ENCODE measurements around the gene SPAG9. TPM values are rescaled to one million over a fixed set of nuclear protein-coding genes. Genes with fewer than 3 reads are reported as not detected.
A peak's percentile ranks its signal among the peaks of the same experiment; 100 is the strongest.
"Not testable (repeated sequence)": the region's sequence is repeated elsewhere in the genome, so short reads cannot be mapped to it uniquely, and the experiment has no call there.

Gene SPAG9
- total RNA-seq, 1 experiment from 2014 or later: 29.8 TPM

DNA sequence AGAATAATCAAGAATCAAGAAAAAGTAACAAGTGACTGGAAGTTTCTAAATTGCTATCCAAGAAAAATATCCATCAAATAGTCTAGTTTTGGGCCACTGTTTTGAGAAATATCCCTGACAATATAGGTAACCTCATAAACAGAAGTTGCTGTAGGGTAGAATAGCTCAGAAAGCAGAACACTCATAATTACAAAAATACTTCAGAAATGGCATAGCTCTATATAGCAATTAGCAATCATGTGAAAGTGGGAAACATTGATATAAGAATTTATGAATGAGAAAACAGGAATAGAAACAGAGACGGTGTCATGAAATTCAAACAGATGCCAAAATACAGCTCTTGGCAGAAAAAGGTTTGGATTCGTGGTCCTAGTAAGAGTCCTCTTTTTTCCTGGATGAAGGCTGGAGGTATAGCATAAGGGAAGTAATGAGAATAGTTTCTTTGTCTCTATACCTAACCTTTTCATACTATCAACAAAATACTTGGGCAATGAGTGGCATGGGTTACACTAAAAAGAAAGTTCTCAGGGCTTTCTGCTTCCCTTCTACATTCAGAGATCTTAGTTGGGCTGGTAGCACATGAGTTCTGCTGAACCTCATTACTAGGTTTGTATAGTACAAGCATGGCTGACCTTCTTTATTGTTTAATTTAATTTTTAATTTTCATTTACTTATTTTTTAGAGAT is 33.5 kb downstream of the SPAG9 start:
- no peak for DNase-seq
- H3K36me3 ChIP-seq (replicated peaks; ENCODE audit: control insufficient read depth, insufficient read depth, low read length): no peaks in the 10 kb centered on the region
- no peaks in the 10 kb centered on the region for H3K27me3 ChIP-seq (ENCODE audit: control insufficient read depth, insufficient read depth, low read length)
- H3K4me3 ChIP-seq (ENCODE audit: insufficient read depth, low read depth, low read length): no peak overlapping the region

DNA sequence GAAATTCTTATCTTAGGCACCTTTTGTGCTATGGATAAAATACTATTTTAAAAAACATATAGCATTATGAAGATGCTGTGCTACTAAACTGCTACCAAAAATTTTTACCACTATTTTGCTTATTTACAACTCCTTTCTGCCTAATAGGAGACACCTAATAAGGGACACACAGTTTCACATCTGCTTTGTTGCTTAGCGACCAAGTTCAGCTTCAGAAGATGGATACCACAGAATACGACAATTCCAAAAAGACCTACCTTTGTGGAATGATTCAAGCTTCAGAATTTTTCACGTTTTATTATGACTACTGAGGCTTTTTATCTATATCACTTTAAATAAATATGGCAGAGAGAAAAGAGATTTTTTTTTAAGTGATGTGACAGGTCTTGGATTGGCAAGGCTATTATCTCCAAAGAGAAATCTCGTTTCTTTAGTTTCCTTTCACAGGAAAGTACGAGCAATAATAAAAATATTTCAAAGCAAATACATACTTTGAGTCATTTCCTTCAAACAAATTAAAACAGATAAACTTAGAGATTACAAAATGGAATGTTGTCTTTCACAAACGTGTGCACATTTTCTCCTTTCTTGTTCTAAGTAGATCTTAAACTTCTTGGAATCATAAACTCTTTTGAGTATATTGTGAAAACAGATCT is 35.4 kb downstream of the SPAG9 start:
- Histone ChIP-seq H3K36me3 (replicated peaks; ENCODE audit: control insufficient read depth, insufficient read depth, low read length) (no peaks in the 10 kb centered on the region), H3K4me3 (ENCODE audit: insufficient read depth, low read depth, low read length) (no peak overlapping the region), H3K27me3 (ENCODE audit: control insufficient read depth, insufficient read depth, low read length) (no peaks in the 10 kb centered on the region)
- no peak for DNase-seq

DNA sequence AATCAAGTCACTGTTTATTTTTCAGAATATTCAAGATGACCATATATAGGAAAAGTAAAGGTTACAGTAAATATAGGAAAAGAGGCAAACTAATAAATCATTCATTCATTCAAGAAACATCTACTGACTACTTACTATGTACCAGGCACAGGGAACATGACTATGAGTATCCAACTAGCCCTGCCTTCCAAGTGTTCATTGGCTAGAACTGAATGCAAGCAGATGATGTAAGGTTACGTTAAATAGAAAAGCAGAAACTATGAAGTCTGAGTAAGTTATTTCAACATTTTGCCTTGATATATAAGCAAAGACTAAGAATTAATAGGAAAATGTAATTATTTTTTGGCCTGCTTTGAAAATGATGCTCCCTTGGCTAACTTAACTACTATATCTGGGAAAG is 36.7 kb downstream of the SPAG9 start:
- Histone ChIP-seq H3K4me3 (ENCODE audit: insufficient read depth, low read depth, low read length) (no peak overlapping the region), H3K36me3 (replicated peaks; ENCODE audit: control insufficient read depth, insufficient read depth, low read length) (no peaks in the 10 kb centered on the region; the same call in 1 of the 2 replicates), H3K27me3 (ENCODE audit: control insufficient read depth, insufficient read depth, low read length) (no peaks in the 10 kb centered on the region)
- no peak for DNase-seq

DNA sequence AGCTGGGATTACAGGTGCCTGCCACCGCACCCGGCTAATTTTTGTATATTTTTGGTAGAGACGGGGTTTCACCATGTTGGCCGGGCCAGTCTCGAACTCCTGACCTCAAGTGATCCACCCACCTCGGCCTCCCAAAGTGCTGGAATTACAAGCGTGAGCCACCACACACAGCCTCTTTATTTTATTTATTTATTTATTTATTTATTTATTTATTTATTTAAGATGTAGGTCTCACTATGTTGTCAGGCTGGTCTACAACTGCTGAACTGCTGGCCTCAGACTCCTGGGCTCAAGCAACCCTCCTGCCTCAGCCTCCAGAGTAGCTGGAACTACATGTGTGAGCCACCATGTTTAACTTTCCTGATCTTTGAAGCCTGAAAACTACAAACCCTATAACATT is 37.3 kb downstream of the SPAG9 start:
- H3K27me3 ChIP-seq (ENCODE audit: control insufficient read depth, insufficient read depth, low read length); H3K36me3 ChIP-seq (replicated peaks; ENCODE audit: control insufficient read depth, insufficient read depth, low read length); H3K4me3 ChIP-seq (ENCODE audit: insufficient read depth, low read depth, low read length); DNase-seq: not testable (repeated sequence)

DNA sequence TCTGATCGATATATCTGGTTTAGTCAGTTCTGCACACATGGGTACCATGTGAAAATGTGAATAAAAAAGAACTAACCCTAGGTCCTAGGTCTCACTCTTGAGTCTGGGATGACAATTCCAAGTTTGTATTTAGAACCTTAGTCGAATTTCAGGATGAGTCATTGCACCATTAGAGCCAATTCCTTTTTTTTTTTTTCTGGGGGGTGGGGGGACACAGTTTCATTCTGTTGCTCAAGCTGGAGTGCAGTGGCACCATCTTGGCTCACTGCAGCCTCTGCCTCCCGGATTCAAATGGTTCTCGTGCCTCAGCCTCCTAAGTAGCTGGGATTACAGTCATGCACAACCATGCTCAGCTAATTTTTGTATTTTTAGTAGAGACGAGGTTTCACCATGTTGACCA is 41.6 kb downstream of the SPAG9 start:
- Histone ChIP-seq H3K4me3 (ENCODE audit: insufficient read depth, low read depth, low read length) (no peak overlapping the region), H3K36me3 (replicated peaks; ENCODE audit: control insufficient read depth, insufficient read depth, low read length) (peaks cover 5% of the 10 kb centered on the region; the same call in 1 of the 2 replicates), H3K27me3 (ENCODE audit: control insufficient read depth, insufficient read depth, low read length) (no peaks in the 10 kb centered on the region)
- DNase-seq: no peak

DNA sequence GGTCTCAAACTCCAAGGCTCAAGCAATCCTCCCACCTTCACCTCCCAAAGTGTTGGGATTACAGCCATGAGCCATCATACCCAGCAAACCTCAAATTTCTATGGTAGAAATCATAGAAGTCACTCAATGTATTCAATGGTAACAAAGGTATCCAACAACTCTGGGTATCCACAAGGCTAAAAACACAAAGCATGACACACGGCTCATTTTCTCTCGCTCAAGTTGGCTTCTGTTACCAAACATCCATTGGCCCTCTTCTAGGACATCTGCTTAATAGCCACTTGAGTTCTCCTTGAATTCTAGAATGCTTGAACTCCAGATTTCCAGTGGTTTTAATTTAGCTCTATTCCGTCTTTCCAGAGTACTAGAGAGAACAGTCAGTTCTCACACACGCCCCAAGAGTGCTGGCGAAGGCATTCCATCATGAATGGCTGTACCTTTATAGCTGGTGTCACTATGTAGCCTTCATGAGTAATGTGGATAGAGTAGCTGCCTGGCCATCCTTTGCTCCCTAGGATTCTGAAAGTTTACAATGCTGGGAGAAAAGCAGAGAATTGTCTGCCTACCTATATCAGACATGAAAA is 42.6 kb downstream of the SPAG9 start:
- no peak for DNase-seq
- H3K27me3 ChIP-seq (ENCODE audit: control insufficient read depth, insufficient read depth, low read length): no peaks in the 10 kb centered on the region
- no peak overlapping the region for H3K4me3 ChIP-seq (ENCODE audit: insufficient read depth, low read depth, low read length)
- H3K36me3 ChIP-seq (replicated peaks; ENCODE audit: control insufficient read depth, insufficient read depth, low read length): peaks cover 5% of the 10 kb centered on the region; the same call in 1 of the 2 replicates

DNA sequence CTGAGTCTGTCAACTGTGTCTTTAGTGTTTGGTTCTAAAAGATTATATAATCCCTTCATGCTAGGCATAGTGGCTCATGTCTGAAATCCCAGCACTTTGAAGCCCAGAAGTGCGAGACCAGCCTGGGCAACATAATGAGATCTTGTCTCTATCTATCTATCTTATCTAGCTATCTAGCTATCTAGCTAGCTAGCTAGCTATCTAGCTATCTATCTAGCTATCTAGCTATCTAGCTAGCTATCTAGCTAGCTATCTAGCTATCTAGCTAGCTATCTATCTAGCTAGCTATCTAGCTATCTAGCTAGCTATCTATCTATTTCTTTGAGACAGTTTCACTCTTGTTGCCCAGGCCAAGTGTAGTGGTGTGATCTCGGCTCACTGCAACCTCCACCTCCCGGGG is 43.8 kb downstream of the SPAG9 start:
- no peak for DNase-seq
- H3K36me3 ChIP-seq (replicated peaks; ENCODE audit: control insufficient read depth, insufficient read depth, low read length): peaks cover 5% of the 10 kb centered on the region; the same call in 1 of the 2 replicates
- H3K27me3 ChIP-seq (ENCODE audit: control insufficient read depth, insufficient read depth, low read length): no peaks in the 10 kb centered on the region
- no peak overlapping the region for H3K4me3 ChIP-seq (ENCODE audit: insufficient read depth, low read depth, low read length)

DNA sequence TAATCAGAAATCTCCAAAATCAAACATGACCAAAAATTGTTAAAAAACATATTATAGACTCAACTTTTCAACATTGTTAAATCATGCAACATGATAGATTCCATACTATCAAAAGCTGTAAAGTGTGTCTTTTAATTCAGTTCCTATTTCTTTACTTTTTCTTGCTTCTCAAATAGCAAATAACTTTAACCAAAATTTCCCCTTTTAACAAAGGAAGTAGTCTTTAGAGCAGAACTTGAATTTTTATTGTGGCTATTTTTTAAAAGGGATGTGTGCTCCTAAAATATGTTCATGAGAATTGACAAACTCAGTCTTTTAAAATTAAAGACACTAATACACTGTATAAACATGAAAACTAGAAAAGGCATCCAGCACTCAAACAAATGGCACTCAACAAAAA is 49.1 kb downstream of the SPAG9 start:
- no peak for DNase-seq
- Histone ChIP-seq H3K36me3 (replicated peaks; ENCODE audit: control insufficient read depth, insufficient read depth, low read length) (no peaks in the 10 kb centered on the region), H3K27me3 (ENCODE audit: control insufficient read depth, insufficient read depth, low read length) (no peaks in the 10 kb centered on the region), H3K4me3 (ENCODE audit: insufficient read depth, low read depth, low read length) (no peak overlapping the region)

DNA sequence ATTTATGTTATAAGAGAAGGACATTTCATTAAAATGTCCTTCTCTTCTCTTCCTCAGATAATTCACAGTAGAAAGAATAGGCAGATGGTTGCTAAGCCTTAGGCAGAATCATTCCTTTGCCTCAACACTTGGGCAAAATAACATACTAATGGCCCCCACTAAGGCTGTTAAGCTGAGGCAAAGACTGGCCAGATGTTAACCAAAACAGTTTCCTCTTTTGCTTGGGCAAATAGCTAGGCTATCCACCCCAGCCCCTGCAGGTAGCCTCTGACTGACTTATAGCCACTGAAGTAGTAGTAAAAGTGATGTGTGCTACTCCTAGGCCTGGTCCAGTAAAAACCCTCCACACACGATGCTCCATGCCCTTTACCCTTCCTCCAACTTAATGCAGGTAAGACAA is 55.2 kb downstream of the SPAG9 start:
- H3K4me3 ChIP-seq (ENCODE audit: insufficient read depth, low read depth, low read length): no peak overlapping the region
- H3K36me3 ChIP-seq (replicated peaks; ENCODE audit: control insufficient read depth, insufficient read depth, low read length): no peaks in the 10 kb centered on the region
- no peak for DNase-seq
- no peaks in the 10 kb centered on the region for H3K27me3 ChIP-seq (ENCODE audit: control insufficient read depth, insufficient read depth, low read length)

DNA sequence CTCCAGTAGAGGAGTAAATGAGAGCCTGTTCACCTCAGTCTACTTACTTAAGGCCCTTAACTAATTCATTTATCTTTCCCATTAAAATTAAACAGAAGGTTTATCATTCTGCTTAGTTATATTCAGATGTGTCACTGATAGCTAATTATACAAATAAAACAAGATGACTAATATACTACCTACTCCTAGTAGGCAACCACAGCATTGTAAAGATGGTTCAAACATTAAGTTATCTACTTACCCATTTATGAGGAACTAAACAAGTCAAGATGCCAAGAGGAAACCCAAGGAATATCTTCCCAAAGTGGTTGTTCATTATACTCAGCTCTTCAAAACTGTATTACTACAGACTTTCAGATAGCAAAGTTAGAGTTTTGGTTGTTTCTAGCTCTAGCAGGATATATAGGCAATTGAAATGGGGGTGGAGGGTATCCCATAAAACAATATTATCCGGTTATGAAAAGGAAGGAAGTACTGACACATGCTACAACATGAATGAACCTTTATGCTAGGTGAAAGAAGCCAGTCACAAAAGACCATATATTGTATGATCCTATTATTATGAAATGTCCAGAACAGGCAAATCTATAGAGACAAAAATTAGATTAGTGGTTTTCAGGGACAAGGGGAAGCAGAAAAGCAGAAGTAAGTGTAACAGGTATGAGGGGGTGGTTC is 56.5 kb downstream of the SPAG9 start:
- H3K4me3 ChIP-seq (ENCODE audit: insufficient read depth, low read depth, low read length): no peak overlapping the region
- DNase-seq: no peak
- H3K36me3 ChIP-seq (replicated peaks; ENCODE audit: control insufficient read depth, insufficient read depth, low read length): no peaks in the 10 kb centered on the region
- no peaks in the 10 kb centered on the region for H3K27me3 ChIP-seq (ENCODE audit: control insufficient read depth, insufficient read depth, low read length)

DNA sequence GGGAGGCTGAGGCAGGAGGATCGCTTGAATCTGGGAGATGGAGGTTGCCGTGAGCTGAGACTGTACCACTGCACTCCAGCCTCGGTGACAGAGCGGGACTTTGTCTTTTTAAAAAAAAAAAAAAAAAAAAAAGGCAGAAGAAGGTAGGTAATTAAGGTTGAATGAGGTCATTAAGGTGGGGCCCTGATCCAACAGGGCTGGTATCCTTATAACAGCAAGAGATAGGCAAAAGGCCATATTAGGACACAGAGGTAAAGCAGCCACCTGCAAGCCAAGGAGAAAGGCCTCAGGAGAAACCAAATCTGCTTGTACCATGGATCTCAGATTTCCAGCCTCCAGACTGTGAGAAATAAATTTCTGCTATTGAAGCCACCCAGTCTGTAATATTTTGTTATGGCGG is 60.3 kb downstream of the SPAG9 start:
- Histone ChIP-seq H3K4me3 (ENCODE audit: insufficient read depth, low read depth, low read length) (no peak overlapping the region), H3K27me3 (ENCODE audit: control insufficient read depth, insufficient read depth, low read length) (no peaks in the 10 kb centered on the region)
- no peak for DNase-seq

DNA sequence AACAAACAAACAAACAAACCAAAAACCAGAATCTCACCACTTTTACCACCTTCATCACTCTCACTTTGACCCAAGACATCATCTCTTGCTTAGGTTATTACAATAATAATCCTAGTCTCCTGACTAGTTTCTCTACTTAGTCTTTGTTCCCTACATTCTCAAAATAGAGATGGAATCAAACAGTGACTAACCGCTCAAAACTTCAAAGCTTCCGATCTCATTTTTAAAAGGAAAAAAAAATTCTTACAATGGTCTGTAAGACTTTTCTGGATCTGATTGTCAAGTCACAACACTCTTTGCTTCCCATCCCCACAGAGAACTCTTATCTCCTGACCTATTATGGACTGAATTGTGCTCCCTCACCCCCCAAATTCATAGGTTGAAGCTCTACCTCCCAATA is 60.9 kb downstream of the SPAG9 start:
- Histone ChIP-seq H3K27me3 (ENCODE audit: control insufficient read depth, insufficient read depth, low read length) (no peaks in the 10 kb centered on the region), H3K36me3 (replicated peaks; ENCODE audit: control insufficient read depth, insufficient read depth, low read length) (no peaks in the 10 kb centered on the region), H3K4me3 (ENCODE audit: insufficient read depth, low read depth, low read length) (no peak overlapping the region)
- DNase-seq: no peak

More for the DNA sequence above, 60.3 kb downstream of the SPAG9 start:
- no peaks in the 10 kb centered on the region for H3K36me3 ChIP-seq (replicated peaks; ENCODE audit: control insufficient read depth, insufficient read depth, low read length)

DNA sequence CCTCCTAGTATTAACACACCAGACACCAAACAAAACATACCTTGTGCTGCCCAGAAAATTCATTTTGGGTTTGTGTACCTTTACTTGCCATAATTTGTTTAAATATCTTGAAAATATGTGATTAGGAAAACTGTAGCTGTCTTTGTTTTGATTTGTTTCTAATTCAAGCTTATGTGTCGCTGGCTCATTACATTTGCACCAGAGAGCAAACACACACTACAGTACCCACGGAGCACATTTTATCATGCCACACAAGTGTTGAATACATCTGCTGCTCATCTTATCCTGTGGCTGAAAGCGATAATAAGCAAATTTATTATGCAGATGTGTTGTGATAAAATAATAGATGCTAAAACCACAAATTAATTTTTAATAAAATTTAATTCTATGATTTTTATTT is 63.1 kb downstream of the SPAG9 start:
- Histone ChIP-seq H3K4me3 (ENCODE audit: insufficient read depth, low read depth, low read length) (no peak overlapping the region), H3K36me3 (replicated peaks; ENCODE audit: control insufficient read depth, insufficient read depth, low read length) (no peaks in the 10 kb centered on the region), H3K27me3 (ENCODE audit: control insufficient read depth, insufficient read depth, low read length) (no peaks in the 10 kb centered on the region)
- no peak for DNase-seq

DNA sequence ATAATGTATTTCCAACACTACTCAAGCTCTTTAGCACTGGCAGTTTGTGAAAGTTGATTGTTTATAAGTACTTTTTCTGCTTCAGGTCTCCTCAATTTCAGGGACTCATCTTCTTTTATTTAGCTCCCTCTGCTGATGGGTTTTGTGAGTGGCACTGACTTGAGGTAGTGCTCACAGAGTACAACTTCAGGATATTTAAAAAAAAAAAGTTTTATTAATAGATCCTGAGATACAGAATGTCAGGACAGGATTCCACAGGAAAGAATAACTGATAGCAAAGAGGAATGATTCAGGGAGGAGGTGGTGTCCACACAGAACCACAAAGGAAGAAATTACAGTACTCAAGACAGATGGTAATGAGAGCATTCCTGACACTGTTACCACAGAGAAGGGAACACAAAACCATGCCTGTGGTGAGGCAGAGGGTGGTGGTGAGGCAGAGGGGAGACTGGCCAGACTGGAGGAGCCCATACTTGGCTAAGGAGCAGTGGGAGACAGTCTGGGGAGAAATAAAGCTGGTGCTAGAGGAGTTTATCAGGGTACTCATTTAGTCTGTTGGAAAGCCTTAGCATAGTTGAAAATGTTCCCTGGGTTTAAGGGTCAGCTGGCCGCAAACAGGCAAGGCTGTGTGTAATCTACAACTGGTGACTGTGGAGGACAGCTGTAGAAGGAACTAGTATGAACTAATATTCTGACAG is 63.7 kb downstream of the SPAG9 start:
- no peak overlapping the region for H3K4me3 ChIP-seq (ENCODE audit: insufficient read depth, low read depth, low read length)
- no peaks in the 10 kb centered on the region for H3K27me3 ChIP-seq (ENCODE audit: control insufficient read depth, insufficient read depth, low read length)
- H3K36me3 ChIP-seq (replicated peaks; ENCODE audit: control insufficient read depth, insufficient read depth, low read length): no peaks in the 10 kb centered on the region
- DNase-seq: peak; percentile 24

All from H7 (cell line).